Gastrocnemius medialis (tissue), 4 donors: Measurements from ENCODE around the gene PRRT1.

Source experiments
- CTCF ChIP-seq, 5 experiments: fragments of 450-650 bp in 3 of 5; fragments of 200-600 bp in 2 of 5; sonication (generic) in 2 of 5; IDR thresholded peaks in 4 of 5; conservative IDR thresholded peaks in 1 of 5; 1 replicate in 4 of 5; 2 replicates in 1 of 5; pipeline ENCODE4 v1.5.1; 2016 to 2019; ENCODE audit warnings: antibody characterized with exemption in 5 of 5, mild to moderate bottlenecking in 3 of 5, moderate library complexity in 3 of 5
- POLR2A ChIP-seq, 2 donors: fragments of 450-650 bp; IDR thresholded peaks; one replicate each; pipeline ENCODE4 v1.6.1; 2017; ENCODE audit warnings: antibody characterized with exemption in 2 of 2, mild to moderate bottlenecking in 2 of 2, moderate library complexity in 2 of 2

GRCh38 chr6:32146287-32146686 lies 5.5 kb downstream of the PRRT1 start:
- TF ChIP-seq CTCF (IDR thresholded peaks at IDR 0.05 in 4 of 5, conservative IDR thresholded peaks at IDR 0.05 in 1 of 5) (no peak), POLR2A (IDR thresholded peaks at IDR 0.05) (no peak)
